ENCODE results near the gene CORO2B. TPM values are rescaled to one million over a fixed set of nuclear protein-coding genes. Genes with fewer than 3 reads are reported as not detected.

CORO2B gene
- polyA plus RNA-seq, 1 donor from 2014 or later, result 15.1 TPM

DNA sequence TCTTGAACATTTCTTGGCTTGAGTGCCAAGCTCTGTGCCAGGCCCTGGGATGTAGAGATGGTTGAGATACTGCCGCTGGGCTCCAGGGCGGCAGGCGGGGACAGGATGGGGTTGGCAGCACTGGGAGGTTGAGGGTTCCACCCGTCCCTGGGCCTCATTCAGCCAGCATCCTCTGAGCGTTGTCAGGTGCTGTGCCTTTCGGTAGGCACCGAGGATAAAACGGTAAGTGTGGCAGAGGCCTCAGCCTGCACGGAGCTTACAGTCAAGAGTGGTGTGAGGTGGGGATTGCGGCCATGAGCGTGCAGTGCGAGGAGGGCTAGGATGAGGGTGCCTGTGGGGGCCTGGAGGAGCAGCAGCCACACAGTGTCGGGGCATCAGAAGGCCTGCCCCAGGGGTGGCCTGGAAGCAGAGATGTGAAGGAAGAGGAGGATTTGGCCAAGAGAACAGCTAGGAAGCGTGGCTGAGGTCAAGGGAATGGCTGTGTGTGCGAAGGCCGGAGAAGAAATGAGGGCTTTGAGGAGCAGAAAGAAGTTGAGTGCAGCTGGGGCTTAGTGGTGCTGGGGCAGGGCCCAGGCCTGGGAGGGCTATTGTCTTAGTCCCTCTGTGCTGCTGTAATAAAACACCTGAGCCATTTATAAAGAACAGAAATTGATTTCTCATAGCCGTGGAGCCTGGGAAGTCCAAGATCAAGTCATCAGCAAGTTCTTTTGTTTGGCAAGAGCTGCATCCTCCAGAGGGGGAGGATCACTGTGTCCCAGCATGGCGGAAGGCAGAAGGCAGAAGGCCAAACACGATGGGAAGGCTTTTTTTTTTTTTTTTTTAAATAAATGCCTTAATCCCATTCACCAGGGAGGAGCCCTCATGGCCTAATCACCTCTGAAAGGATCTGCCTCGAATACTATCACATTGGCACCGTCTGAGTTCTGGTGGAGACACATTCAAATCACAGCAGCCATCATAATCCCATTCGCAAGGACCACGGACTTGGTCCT is 22.7 kb downstream of the CORO2B start:
- TF ChIP-seq, protein P1, sequence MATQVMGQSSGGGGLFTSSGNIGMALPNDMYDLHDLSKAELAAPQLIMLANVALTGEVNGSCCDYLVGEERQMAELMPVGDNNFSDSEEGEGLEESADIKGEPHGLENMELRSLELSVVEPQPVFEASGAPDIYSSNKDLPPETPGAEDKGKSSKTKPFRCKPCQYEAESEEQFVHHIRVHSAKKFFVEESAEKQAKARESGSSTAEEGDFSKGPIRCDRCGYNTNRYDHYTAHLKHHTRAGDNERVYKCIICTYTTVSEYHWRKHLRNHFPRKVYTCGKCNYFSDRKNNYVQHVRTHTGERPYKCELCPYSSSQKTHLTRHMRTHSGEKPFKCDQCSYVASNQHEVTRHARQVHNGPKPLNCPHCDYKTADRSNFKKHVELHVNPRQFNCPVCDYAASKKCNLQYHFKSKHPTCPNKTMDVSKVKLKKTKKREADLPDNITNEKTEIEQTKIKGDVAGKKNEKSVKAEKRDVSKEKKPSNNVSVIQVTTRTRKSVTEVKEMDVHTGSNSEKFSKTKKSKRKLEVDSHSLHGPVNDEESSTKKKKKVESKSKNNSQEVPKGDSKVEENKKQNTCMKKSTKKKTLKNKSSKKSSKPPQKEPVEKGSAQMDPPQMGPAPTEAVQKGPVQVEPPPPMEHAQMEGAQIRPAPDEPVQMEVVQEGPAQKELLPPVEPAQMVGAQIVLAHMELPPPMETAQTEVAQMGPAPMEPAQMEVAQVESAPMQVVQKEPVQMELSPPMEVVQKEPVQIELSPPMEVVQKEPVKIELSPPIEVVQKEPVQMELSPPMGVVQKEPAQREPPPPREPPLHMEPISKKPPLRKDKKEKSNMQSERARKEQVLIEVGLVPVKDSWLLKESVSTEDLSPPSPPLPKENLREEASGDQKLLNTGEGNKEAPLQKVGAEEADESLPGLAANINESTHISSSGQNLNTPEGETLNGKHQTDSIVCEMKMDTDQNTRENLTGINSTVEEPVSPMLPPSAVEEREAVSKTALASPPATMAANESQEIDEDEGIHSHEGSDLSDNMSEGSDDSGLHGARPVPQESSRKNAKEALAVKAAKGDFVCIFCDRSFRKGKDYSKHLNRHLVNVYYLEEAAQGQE (IDR thresholded peaks at IDR 0.05; ENCODE audit: borderline replicate concordance), result no peak
- TF ChIP-seq MXI1 (conservative IDR thresholded peaks at IDR 0.05; ENCODE audit: poor library complexity, severe bottlenecking), result no peak

DNA sequence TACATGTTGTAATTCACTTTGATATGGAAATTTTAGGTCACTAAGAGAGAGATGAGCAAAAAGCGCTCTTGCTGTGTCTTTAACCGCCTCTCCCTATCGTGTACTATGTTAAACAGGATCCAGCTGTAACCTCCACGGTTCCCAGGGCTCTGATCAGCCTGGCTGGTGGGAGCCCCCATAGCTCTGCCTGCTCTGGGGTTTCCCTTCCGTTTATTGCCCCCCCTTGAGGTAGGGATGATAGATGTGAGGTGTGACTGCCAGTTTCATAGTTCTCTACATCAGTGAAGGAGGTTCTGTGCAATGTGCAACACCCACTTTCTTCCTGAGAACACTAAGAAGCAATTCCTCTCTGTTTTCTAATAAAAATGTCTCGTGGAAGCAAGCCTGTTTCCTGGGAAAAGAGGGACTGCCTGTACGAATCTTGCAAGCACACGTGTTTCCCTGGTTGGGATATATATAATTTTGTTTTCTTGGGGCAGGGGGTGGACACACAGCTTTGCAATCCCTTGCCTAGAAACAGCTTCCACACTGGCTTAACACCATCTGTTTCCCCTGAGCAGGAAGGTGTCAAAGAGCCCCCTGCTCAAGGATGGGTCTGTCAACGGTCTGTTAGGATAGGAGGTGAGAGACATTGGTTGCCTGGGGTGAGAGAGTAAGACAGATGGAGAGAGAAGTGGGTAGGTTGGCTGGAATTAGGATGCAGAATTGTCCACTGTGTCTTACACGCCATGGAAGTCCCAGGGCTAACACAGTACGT is 23.8 kb downstream of the CORO2B start:
- Histone ChIP-seq H3K9me2 (ENCODE audit: insufficient read depth, low read length) (no peaks in the 10 kb centered on the region), H3K27me3 (ENCODE audit: insufficient read depth, low read depth, low read length) (no peaks in the 10 kb centered on the region), H3K36me3 (ENCODE audit: insufficient read depth, low read length) (no peaks in the 10 kb centered on the region), H3K9ac (ENCODE audit: low read length) (no peak overlapping the region), H4K20me1 (ENCODE audit: insufficient read depth) (no peaks in the 10 kb centered on the region), H3K9me3 (ENCODE audit: low read length) (no peaks in the 10 kb centered on the region), H3K27ac (ENCODE audit: low read length) (no peak overlapping the region), H3K4me3 (ENCODE audit: low read length) (no peak overlapping the region), H2AFZ (ENCODE audit: low read depth, low read length) (no peak overlapping the region), H3K4me2 (ENCODE audit: low read length) (no peak overlapping the region), H3K79me2 (replicated peaks; ENCODE audit: insufficient read depth, low read length) (peaks cover 16% of the 10 kb centered on the region), H3F3A (ENCODE audit: insufficient read depth, low read length, poor library complexity, severe bottlenecking) (no peaks in the 10 kb centered on the region)
- TF ChIP-seq EZH2 (IDR thresholded peaks at IDR 0.05; ENCODE audit: borderline replicate concordance, insufficient read depth, low read length, poor library complexity, severe bottlenecking), result no peak
- TF ChIP-seq, protein P2, sequence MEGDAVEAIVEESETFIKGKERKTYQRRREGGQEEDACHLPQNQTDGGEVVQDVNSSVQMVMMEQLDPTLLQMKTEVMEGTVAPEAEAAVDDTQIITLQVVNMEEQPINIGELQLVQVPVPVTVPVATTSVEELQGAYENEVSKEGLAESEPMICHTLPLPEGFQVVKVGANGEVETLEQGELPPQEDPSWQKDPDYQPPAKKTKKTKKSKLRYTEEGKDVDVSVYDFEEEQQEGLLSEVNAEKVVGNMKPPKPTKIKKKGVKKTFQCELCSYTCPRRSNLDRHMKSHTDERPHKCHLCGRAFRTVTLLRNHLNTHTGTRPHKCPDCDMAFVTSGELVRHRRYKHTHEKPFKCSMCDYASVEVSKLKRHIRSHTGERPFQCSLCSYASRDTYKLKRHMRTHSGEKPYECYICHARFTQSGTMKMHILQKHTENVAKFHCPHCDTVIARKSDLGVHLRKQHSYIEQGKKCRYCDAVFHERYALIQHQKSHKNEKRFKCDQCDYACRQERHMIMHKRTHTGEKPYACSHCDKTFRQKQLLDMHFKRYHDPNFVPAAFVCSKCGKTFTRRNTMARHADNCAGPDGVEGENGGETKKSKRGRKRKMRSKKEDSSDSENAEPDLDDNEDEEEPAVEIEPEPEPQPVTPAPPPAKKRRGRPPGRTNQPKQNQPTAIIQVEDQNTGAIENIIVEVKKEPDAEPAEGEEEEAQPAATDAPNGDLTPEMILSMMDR (IDR thresholded peaks at IDR 0.05; ENCODE audit: poor library complexity, severe bottlenecking), result no peak
- no peak for TF ChIP-seq EP300 (conservative IDR thresholded peaks at IDR 0.05; ENCODE audit: poor library complexity, severe bottlenecking)
- TF ChIP-seq, protein P1 (IDR thresholded peaks at IDR 0.05; ENCODE audit: borderline replicate concordance), result no peak
- TF ChIP-seq TAF1 (IDR thresholded peaks at IDR 0.05; ENCODE audit: low read depth), result no peak
- TF ChIP-seq SMC3 (conservative IDR thresholded peaks at IDR 0.05; ENCODE audit: poor library complexity), result no peak
- TF ChIP-seq POLR2AphosphoS5 (IDR thresholded peaks at IDR 0.05), result no peak
- TF ChIP-seq RAD21 (conservative IDR thresholded peaks at IDR 0.05), result no peak
- TF ChIP-seq MXI1 (conservative IDR thresholded peaks at IDR 0.05; ENCODE audit: poor library complexity, severe bottlenecking), result no peak

More for the DNA sequence above, 22.7 kb downstream of the CORO2B start:
- Histone ChIP-seq H3F3A (ENCODE audit: insufficient read depth, low read length, poor library complexity, severe bottlenecking) (no peaks in the 10 kb centered on the region), H4K20me1 (ENCODE audit: insufficient read depth) (no peaks in the 10 kb centered on the region), H3K9me2 (ENCODE audit: insufficient read depth, low read length) (no peaks in the 10 kb centered on the region), H3K4me3 (ENCODE audit: low read length) (no peak overlapping the region), H3K4me2 (ENCODE audit: low read length) (no peak overlapping the region), H3K36me3 (ENCODE audit: insufficient read depth, low read length) (no peaks in the 10 kb centered on the region), H3K27me3 (ENCODE audit: insufficient read depth, low read depth, low read length) (no peaks in the 10 kb centered on the region), H3K9me3 (ENCODE audit: low read length) (no peaks in the 10 kb centered on the region), H2AFZ (ENCODE audit: low read depth, low read length) (no peak overlapping the region), H3K9ac (ENCODE audit: low read length) (no peak overlapping the region), H3K79me2 (replicated peaks; ENCODE audit: insufficient read depth, low read length) (peaks cover 17% of the 10 kb centered on the region), H3K27ac (ENCODE audit: low read length) (no peak overlapping the region)

All from neural cell (in vitro differentiated cells).